ENCODE measurements around the gene MYO1E. TPM values are rescaled to one million over a fixed set of nuclear protein-coding genes. Genes with fewer than 3 reads are reported as not detected.
"Not testable (repeated sequence)": the region's sequence is repeated elsewhere in the genome, so short reads cannot be mapped to it uniquely, and the experiment has no call there.

Gene MYO1E
- total and polyA plus RNA-seq, 7 donors: 20.6 to 92.2 (median 32.1) TPM

GRCh38 chr15:59401824-59402569, 29.3 kb upstream of the MYO1E start:
- DNase-seq: no peak
- Histone ChIP-seq H3K4me3 (no peak overlapping the region), H3K27me3 (no peaks in the 10 kb centered on the region), H3K27ac (no peak overlapping the region), H3K36me3 (no peaks in the 10 kb centered on the region), H3K9me3 (no peaks in the 10 kb centered on the region), H3K4me1 (no peaks in the 10 kb centered on the region)
- intact Hi-C loops (cut with DNase I): no loop called here
- no peak for TF ChIP-seq POLR2A (IDR thresholded peaks at IDR 0.05)
- TF ChIP-seq CTCF (IDR thresholded peaks at IDR 0.05): no peak
- no peak for TF ChIP-seq EP300 (IDR thresholded peaks at IDR 0.05)
- no peak for TF ChIP-seq POLR2AphosphoS5 (IDR thresholded peaks at IDR 0.05)
- 22 to 64% methylated on average over 15 of the region's 15 CpGs for WGBS, 2 donors

- H3K36me3 ChIP-seq; H3K4me1 ChIP-seq; H3K4me3 ChIP-seq; intact Hi-C loops (cut with DNase I); H3K27ac ChIP-seq; H3K27me3 ChIP-seq; H3K9me3 ChIP-seq; DNase-seq: not testable (repeated sequence)
- 53 to 78% methylated on average over 10 of the region's 10 CpGs for WGBS, 2 donors
Measured at GRCh38 chr15:59401051-59401823, 28.6 kb upstream of the MYO1E start.

GRCh38 chr15:59400103-59400813, 27.6 kb upstream of the MYO1E start:
- 82 to 89% methylated on average over 13 of the region's 13 CpGs for WGBS, 2 donors
- no peak for DNase-seq
- Histone ChIP-seq H3K36me3 (no peaks in the 10 kb centered on the region), H3K27me3 (no peaks in the 10 kb centered on the region), H3K9me3 (no peaks in the 10 kb centered on the region), H3K4me1 (no peaks in the 10 kb centered on the region), H3K4me3 (no peak overlapping the region), H3K27ac (no peak overlapping the region)
- TF ChIP-seq CTCF (IDR thresholded peaks at IDR 0.05): no peak
- TF ChIP-seq EP300 (IDR thresholded peaks at IDR 0.05): no peak
- no peak for TF ChIP-seq POLR2AphosphoS5 (IDR thresholded peaks at IDR 0.05)
- TF ChIP-seq POLR2A (IDR thresholded peaks at IDR 0.05): no peak
- intact Hi-C loops (cut with DNase I): no loop called here

GRCh38 chr15:59399465-59400102, 26.9 kb upstream of the MYO1E start:
- whole genome bisulfite sequencing, 2 donors: 49 to 74% methylated on average over 7 of the region's 7 CpGs
- Histone ChIP-seq H3K4me1 (no peaks in the 10 kb centered on the region), H3K36me3 (no peaks in the 10 kb centered on the region), H3K27ac (no peak overlapping the region), H3K9me3 (no peaks in the 10 kb centered on the region), H3K4me3 (no peak overlapping the region), H3K27me3 (no peaks in the 10 kb centered on the region)
- no peak for DNase-seq
- intact Hi-C loops (cut with DNase I): no loop called here
- TF ChIP-seq CTCF (IDR thresholded peaks at IDR 0.05): no peak
- TF ChIP-seq POLR2AphosphoS5 (IDR thresholded peaks at IDR 0.05): no peak
- TF ChIP-seq EP300 (IDR thresholded peaks at IDR 0.05): no peak
- no peak for TF ChIP-seq POLR2A (IDR thresholded peaks at IDR 0.05)

GRCh38 chr15:59398220-59398619, 25.5 kb upstream of the MYO1E start:
- no peaks in the 10 kb centered on the region for H3K9me3 ChIP-seq
- WGBS, 2 donors: 25 to 63% methylated on average over 1 of the region's 1 CpG
- no peaks in the 10 kb centered on the region for H3K4me1 ChIP-seq
- H3K36me3 ChIP-seq: no peaks in the 10 kb centered on the region
- TF ChIP-seq POLR2A (IDR thresholded peaks at IDR 0.05): no peak
- TF ChIP-seq CTCF (IDR thresholded peaks at IDR 0.05): no peak
- TF ChIP-seq POLR2AphosphoS5 (IDR thresholded peaks at IDR 0.05): no peak
- no peak for TF ChIP-seq EP300 (IDR thresholded peaks at IDR 0.05)
- H3K27me3 ChIP-seq: no peaks in the 10 kb centered on the region
- DNase-seq: no peak
- intact Hi-C loops (cut with DNase I): no loop called here
- no peak overlapping the region for H3K4me3 ChIP-seq
- no peak overlapping the region for H3K27ac ChIP-seq

Data from sigmoid colon (tissue), 7 donors.